Inferior parietal cortex (tissue), 1 donor: ENCODE data around the gene MAST2.
"Not testable (repeated sequence)": the region's sequence is repeated elsewhere in the genome, so short reads cannot be mapped to it uniquely, and the experiment has no call there.

Experiments used
- DNase-seq: peaks from one replicate; pipeline ENCODE4 v3.0.0-alpha.2; 2016; ENCODE audit errors: extremely low spot score

Gene MAST2

DNA sequence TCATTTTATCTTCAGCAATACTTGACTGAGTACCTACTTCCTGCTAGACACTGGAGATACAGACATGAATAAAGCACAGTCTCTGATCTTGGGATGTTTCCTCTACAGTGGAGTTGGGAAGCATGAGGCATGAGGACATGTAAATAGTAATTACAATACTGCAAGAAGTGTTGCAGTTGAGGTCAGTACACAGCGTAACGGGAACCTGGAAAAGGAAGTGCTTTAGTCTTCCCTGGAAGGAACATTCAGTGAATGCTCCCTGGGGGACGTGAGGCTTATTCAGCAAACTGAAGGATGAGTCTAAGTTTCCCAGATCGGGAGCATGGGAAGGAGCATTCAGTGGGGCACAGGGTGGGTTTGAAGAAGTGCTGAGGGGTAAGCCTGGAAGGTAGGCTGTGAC, 216.6 kb downstream of the MAST2 start:
- DNase-seq: no peak

DNA sequence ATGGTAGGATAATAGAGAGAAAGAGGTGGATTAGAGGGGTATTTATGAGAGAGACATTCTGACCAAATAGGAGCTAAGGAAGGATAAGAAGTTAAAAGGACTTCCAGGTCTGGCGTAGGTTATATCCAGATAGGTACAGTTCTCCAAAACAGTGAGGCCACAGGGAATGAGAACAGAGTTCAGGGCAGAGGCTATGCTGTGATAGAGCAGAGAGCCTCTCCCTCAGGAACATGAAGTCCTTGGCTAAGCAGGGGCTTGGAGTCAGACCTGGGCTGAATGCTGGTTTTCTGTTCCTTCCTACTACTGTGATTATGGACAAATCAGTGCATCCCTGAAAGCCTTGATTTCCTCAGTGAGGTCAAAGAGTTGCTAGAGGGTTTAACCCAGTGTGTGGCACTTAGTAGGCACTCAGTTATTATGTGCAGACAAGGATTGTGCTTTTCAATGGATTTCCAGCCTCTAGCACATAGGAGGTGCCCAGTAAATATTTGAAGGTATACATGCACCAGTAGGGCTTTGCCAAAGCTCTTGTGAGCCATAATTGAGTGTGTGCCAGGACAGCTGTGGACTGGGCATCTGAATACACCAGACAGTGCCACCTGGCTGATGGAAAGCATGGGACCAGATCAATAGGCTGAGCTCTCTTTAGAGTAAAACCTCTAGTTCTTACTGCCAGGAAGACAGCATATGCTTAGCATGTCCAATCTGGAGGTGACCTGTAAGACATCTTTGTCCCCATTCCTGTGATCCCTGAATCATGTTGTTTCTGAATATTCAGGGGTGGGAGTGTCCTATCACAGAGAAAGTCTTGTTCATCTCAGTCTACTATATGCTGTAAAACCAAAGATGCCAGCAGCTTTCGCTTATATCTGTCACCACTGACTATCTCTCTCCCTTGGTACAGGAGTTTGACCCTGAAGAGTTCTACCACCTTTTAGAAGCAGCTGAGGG, 217.9 kb downstream of the MAST2 start:
- no peak for DNase-seq

DNA sequence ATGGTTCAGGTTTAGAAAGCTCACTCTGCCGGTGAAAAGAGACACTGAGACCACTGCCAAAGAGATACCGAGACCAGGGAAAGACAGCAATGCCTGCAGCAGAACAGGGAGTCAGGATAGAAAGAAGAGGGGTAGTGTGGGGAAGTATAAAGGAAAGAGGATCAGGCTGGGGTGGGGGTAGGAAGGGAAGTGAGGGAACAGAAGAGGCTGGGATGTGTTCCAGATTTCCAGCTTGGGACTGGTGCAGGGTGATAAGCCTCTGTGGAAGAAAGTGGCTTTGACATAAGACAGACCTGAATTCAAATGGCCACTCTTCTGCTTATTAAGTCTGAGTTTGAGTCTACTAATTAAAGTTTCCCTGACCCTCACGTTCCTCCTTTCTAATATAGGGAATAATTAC, 223.1 kb downstream of the MAST2 start:
- DNase-seq: no peak

DNA sequence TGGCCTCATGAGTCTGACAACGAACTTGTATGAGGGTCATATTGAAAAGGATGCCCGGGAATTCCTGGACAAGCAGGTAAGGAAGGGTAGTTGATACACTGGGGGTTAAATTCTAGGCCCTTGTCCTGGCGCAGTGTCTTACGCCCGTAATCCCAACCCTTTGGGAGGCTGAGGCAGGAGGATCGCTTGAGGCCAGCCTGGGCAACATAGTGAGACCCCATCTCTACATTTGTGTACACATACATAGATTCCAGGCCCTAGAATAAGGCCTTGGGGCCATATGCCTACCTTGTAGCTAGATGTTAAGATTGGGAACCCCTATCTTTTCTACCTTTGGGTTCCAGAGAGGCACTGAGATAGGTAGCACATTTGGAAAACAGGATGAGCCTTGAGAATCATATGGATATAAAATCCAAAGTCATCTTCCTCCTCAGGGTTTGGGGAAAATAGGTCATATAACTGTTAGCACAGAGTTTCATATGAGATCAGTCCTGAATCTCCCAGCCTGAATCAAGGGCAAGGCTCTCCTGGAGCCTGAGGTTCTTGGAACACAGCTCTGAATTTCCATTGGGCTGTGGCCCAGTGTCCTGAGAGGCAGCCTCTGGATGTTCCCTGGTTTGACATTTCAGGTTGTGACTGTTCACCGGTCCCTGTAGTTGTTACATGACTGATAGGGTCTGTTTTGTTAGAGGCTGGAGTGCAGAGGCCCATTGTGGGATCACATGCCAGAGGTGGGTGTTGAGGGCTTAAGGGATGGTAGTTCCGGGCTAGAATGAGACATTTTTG, 224.6 kb downstream of the MAST2 start:
- DNase-seq: no peak

DNA sequence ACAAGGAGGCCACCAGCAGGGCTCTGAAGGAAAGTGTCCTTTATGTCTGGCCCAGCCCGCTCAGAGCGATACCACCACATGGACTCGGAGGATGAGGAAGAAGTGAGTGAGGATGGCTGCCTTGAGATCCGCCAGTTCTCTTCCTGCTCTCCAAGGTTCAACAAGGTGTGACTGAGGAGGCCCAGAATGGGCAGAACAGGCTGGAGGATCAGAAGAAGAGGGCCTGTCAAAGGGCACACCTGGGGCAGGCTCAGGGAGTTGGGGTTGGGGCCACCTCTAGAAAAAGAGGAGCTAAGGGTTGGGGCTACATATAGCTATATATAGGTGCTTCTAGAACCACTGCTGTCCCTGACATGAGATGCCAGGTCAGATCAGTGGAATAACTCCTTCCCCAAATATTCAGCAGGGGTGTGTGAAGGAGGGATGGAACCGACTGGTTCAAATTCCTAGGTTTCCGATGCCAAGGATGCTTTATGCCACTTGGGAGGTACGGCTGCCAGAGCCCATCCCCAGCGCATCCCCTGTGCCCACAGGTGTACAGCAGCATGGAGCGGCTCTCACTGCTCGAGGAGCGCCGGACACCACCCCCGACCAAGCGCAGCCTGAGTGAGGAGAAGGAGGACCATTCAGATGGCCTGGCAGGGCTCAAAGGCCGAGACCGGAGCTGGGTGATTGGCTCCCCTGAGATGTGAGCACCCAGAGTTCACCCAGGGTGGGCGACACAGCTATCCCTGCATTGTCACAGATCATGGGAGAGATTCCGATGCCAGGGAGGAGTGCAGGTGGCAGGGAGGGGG, 226.9 kb downstream of the MAST2 start:
- DNase-seq: no peak

DNA sequence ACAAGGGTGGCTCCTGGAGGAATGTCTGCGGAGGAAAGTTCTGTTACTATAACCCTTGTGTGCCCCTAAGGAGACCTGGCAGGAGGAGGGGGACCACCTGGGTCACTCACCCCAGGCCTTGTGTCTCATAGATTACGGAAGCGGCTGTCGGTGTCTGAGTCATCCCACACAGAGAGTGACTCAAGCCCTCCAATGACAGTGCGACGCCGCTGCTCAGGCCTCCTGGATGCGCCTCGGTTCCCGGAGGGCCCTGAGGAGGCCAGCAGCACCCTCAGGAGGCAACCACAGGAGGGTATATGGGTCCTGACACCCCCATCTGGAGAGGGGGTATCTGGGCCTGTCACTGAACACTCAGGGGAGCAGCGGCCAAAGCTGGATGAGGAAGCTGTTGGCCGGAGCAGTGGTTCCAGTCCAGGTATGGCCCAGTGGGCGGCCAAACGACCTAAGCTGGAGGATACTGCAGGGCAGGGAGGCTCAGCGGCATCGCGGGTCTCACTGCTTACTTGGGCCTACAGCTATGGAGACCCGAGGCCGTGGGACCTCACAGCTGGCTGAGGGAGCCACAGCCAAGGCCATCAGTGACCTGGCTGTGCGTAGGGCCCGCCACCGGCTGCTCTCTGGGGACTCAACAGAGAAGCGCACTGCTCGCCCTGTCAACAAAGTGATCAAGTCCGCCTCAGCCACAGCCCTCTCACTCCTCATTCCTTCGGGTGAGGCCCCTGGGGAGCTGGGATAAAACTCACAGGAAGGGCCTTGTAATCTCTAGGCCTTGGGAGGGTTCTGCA, 227.7 kb downstream of the MAST2 start:
- DNase-seq: no peak

DNA sequence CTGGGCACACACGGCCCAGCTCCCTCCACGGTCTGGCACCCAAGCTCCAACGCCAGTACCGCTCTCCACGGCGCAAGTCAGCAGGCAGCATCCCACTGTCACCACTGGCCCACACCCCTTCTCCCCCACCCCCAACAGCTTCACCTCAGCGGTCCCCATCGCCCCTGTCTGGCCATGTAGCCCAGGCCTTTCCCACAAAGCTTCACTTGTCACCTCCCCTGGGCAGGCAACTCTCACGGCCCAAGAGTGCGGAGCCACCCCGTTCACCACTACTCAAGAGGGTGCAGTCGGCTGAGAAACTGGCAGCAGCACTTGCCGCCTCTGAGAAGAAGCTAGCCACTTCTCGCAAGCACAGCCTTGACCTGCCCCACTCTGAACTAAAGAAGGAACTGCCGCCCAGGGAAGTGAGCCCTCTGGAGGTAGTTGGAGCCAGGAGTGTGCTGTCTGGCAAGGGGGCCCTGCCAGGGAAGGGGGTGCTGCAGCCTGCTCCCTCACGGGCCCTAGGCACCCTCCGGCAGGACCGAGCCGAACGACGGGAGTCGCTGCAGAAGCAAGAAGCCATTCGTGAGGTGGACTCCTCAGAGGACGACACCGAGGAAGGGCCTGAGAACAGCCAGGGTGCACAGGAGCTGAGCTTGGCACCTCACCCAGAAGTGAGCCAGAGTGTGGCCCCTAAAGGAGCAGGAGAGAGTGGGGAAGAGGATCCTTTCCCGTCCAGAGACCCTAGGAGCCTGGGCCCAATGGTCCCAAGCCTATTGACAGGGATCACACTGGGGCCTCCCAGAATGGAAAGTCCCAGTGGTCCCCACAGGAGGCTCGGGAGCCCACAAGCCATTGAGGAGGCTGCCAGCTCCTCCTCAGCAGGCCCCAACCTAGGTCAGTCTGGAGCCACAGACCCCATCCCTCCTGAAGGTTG, 231.4 kb downstream of the MAST2 start:
- DNase-seq: no peak

DNA sequence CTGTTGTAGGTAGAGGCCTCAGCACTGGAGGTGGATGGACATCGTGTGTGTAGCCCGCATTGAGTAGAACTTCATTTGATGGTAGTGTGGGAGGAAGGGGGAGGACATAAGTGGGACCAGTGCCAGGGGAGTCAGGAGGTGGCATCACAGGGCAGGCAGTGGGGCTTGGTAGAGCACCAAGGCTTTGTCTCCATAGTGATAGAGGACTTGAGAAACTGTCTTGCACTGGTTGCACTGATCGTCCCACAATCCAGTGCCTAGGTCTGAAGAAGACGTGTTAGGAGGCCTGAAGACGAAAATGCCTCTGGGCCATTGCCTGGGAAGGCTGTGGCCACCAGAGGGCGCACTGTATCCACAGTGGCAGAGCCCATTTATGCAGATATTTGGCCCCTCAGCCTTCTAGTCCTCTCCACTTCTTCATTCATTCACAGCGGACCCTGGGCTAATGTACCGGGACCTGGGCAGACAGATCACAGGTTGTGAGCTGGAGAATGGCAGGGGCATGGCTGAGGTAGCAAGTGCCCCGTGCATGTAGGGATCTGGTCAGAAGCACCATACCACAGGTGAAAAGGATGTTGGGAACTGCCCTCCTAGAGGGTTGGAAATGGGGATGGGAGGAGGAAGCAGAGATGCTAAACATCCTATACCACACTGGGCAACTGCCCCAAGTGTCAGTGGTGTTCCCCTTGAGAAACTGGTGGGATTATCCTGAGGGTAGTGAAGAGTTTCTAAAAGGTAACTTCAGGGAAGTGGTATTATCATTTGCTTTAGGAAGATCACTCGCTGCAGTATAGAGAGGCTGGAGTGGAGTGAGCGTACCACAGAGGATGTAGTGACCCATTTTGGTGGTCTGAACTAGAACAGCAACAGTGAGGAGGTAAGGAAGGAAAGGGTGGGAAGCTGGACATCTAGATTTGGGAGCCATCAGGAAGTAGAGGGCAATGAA, 233.8 kb downstream of the MAST2 start:
- peak; percentile 95 for DNase-seq

DNA sequence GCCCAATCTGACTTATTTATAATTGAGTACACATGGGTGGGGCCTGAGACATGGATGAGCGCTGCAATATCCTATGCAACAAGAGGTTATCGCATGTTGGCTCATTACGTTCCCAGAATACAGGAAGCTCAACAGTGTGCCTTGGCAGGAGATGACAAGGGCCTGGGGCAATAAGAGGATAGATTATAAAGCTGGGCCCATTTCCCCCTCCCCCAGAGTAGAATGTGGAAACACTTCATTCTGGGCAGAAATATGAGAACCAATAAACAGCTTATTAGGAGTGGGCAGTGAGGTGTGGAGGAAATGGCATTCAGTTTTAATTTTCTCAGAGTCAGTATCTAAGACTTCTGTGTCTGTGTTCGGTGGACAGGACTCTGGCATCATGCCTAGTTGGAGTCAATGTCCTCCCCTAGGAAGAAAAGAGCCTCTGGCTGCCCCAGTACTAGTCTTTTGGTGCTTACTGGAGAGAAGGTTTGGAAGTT, 236.2 kb downstream of the MAST2 start:
- DNase-seq: no peak

DNA sequence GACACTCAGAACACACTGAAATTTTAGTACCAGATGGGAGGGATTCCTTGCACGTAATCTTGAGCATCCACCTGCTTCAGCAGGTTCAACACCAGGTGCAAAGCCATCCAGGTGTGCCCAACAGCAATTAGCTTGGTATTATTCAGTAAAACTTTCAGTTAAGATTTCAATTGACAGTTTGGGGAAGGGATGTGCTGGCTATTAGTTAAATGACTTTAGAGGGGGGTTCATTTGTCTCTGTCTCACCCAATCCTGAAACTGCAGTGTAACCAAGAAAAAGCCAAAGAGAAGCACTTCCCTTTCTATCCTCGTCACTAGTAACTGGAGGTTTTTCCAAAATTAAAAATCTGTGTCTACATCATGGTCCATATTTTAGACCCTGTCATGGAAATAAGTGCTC, 238.1 kb downstream of the MAST2 start:
- DNase-seq: no peak

DNA sequence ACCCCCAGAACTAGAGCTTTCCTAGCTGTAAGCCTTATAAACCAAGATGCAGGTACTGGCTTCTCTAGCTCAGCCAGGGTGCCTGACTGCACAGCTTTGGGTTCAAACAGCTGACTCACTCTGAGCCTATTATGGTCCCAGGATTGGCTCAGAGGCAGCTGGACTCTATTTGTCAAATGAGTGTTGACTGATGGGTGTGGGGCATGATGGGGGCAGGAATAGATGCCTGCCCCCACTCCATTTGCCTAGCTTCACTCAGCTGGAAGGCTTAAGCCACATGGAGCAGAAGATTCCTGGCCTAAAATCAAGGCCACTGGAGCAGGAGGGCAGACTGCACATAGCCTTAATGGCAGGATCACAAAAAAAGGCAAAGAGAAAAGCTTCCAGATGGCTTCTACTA, 238.6 kb downstream of the MAST2 start:
- no peak for DNase-seq

DNA sequence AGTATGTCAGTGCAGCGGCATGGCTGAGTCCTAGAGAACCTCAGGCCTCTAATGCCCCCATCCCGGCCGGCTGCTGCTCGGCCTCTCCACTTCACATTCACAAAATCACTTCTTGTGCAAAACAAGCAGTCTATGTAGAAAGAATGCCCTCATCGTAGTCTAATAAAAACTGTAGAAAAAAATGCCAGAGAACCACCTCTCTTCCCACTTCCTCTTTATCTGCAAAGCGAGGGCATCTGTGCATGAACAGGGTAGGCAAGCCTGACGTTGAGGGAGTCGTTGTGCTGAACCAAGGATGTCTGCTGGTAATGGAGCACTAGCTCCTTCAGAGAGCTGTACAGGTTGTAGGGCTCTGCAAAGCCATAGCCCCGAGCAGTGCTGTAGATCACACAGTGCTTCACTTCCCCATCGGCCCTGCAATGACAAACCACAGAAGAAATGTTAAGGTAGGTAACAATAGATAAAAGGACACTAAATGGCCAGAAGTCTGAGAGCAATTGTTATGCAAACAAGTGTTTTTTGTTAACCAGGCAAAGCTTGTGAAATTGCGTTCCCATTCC, 240.1 kb downstream of the MAST2 start:
- DNase-seq: no peak

DNA sequence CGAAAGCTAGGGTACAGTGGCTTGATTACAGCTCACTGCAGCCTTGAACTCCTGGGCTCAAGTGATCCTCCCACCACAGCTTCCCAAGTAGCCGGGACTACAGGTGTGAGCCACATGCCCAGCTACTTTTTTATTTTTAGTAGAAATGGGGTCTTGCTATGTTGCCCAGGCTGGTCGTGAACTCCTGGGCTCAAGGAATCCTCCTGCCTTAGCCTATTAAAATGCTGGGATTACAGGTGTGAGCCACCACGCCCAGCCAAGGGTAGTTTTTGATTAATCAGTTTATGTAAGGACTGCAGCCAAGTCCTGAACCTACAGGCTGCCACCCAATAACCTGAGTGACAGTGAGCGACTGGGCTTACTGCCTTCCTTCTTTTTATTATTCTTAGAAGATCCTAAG, 240.7 kb downstream of the MAST2 start:
- no peak for DNase-seq

DNA sequence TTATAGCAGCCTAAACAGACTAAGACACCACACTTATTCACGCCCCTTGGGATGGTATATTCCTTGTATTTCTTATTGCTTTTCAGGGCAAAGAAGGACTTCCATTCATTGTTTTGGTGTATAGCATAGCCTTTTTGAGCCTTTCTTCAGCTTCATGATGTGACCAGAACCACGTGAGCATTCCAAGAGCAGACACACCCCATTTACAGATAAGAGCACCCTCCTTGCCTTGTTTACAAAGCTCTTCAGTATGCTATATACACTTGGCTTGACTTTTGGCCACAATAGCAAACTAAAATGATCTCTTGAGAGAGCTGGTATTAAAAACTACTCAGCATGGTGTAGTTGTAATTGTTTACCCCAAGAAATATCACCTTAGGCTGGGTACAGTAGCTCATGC, 250.3 kb downstream of the MAST2 start:
- DNase-seq: no peak

DNA sequence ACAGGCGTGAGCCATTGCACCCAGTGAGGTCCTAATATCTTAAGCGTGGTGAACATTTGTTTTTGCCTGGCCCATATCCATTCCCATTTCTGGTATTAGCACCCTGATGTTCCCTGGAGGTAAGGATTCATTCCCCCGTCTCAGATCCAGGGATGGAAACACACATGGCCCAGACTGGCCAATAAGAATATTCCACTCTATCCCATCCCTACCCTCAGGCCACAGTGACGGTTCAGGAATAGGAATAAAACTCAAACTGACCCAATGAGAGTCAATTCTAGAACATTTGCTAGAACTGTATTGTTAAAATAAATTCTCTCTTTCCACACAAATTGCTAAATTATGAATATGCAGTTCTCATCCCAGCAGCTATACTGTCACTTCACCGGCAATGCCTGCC, 252.9 kb downstream of the MAST2 start:
- DNase-seq: no peak

DNA sequence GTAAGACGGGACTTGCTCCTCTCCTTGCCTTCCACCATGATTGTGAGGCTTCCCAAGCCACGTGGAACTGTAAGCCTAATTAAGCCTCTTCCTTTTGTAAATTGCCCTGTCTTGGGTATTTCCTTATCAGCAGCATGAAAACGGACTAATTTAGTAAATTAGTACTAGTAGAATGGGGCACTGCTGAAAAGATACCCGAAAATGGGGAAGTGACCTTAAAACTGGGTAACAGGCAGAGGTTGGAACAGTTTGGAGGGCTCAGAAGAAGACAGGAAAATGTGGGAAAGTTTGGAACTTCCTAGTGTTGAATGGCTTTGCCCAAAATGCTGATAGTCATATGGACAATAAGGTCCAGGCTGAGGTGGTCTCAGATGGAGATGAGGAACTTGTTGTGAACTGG, 253.8 kb downstream of the MAST2 start:
- not testable (repeated sequence) for DNase-seq

DNA sequence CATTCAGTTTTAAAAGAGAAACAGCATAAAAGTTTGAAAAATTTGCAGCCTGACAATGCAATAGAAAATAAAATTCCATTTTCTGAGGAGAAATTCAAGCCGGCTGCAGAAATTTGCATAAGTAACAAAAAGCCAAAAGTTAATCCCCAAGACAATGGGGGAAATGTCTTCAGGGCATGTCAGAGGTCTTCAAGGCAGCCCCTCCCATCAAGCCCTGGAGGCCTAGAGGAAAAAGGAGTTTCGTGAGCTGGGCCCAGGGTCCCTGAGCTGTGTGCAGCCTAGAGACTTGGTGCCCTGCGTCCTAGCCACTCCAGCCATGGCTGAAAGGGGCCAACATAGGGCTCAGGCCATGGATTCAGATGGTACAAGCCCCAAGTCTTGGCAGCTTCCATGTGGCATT, 254.4 kb downstream of the MAST2 start:
- DNase-seq: no peak

DNA sequence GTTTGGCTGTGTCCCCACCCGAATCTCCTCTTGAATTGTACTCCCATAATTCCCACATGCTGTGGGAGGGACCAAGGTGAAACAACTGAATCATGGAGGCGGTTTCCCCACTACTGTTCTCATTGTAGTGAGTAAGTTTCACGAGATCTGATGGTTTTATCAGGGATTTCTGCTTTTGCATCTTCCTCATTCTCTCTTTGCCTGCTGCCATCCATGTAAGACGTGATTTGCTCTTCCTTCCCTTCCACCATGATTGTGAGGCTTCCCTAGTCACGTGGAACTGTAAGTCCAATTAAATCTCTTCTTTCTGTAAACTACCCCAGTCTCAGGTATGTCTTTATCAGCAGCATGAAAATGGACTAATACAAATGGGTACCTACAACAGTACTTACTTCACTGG, 255.5 kb downstream of the MAST2 start:
- DNase-seq: no peak

DNA sequence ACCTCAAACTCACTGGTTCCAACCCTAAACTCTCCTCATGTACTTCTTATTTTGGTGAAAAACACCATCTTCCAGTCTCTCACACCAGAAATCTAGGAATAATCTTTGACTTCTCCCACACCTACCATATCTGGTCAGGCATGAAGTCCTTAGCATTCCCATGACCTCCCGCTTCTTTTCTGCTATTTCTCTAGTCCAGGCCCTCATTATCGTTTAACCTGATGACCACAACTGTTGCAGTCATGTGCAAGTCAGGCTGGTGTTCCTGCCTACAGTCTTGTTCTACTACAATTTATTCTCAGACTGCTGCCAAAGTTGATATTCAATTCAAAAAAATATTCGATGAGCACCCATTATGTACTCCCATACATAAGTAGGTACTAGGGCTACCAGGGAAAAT, 257.7 kb downstream of the MAST2 start:
- DNase-seq: no peak
